Epithelial cell of esophagus (primary cell): Measurements from ENCODE around the gene HTT.

Source experiments
- DNase-seq: peaks from one replicate; pipeline ENCODE4 v3.0.0; 2010; ENCODE audit warnings: low read depth
- H3K4me3 ChIP-seq: 2 replicates; pipeline ENCODE4 v1.5.1; 2011; ENCODE audit warnings: mild to moderate bottlenecking, low read length, control low read depth
- CTCF ChIP-seq: IDR thresholded peaks from 2 replicates; pipeline ENCODE4 v1.5.1; 2011; ENCODE audit warnings: low read depth, mild to moderate bottlenecking, low read length, control low read depth, inconsistent platforms; ENCODE audit not compliant: insufficient read depth; ENCODE audit errors: missing control alignments

Gene HTT

GRCh38 chr4:3034231-3034630 is 40.2 kb upstream of the HTT start:
- DNase-seq: no peak
- no peak for TF ChIP-seq CTCF

DNA sequence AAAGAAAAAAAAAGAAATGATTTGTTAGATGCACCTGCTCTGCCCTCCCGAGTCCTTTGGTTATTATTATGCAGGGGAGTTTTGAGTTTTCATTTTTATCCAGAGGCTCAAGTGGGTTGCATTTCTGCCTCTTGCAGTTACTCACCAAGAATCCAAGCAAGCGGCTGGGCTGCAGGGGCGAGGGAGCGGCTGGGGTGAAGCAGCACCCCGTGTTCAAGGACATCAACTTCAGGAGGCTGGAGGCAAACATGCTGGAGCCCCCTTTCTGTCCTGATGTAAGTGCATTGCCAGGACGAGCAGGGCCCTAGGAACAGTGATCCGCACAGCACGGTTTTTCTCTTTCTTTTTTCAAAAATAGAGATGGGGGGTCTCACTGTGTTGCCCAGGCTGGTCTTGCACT is 39.2 kb upstream of the HTT start:
- no peak for DNase-seq
- no peak for TF ChIP-seq CTCF
- H3K4me3 ChIP-seq: no peak overlapping the region

More at GRCh38 chr4:3034231-3034630, 40.2 kb upstream of the HTT start:
- no peak overlapping the region for H3K4me3 ChIP-seq

- no peak for DNase-seq
- H3K4me3 ChIP-seq: no peak overlapping the region
- TF ChIP-seq CTCF: no peak
Observed at GRCh38 chr4:3035674-3036073, 38.8 kb upstream of the HTT start.

- TF ChIP-seq CTCF: no peak
Observed at GRCh38 chr4:3036131-3036952, 38.1 kb upstream of the HTT start.

DNA sequence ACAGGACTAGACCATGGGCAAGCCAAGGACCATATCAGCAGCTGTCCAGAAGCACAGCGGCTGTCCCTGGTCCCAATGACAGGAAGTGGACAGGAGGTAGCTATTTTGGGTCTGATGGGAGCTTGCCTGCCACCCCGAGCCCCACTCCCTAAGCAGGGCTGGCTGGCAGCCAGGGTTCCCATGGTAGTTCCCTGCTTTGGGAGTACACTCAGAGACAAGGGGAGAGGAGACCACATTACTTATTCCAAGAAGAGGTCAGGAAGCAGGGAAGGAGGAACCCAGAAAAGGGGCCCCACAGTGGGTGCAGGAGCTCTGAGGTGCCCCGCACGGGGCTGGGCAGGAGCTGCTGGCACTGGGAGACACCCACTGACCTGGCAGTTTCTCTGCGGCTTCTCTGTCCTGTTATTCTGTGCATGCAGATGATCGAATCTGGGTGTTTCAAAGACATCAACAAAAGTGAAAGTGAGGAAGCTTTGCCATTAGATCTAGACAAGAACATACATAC is 36.5 kb upstream of the HTT start:
- DNase-seq: no peak
- TF ChIP-seq CTCF: no peak
- no peak overlapping the region for H3K4me3 ChIP-seq

More at GRCh38 chr4:3036131-3036952, 38.1 kb upstream of the HTT start:
- H3K4me3 ChIP-seq: no peak overlapping the region
- no peak for DNase-seq

DNA sequence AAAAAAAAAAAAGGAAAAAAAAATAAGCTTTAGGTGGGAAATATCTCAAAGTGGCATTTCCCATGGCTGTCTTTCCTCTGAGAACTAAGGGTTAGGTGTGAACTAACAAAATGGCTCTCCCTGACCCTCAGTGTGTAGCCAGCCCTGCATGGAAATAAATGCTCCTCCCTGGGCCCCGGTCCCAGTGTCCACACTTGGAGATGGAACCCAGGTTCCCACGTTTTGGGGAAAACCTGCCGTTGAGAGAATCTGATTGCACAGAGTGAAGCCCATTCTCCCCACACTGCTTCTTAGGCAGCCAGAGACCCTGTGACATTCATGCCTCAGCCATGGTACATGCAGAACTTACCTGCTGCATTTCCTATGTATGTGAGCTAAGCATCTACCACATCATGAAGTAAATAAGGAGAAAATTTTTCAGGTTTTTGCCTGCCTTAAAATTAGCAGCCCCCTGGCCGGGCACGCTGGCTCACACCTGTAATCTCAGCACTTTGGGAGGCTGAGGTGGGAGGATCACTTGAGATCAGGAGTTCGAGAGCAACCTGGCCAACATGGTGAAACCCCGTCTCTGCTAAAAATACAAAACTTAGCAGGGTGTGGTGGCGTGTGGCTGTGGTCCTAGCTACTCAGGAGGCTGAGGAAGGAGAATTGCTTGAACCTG is 34.6 kb upstream of the HTT start:
- DNase-seq: no peak
- TF ChIP-seq CTCF: no peak

More for the DNA sequence above, 34.6 kb upstream of the HTT start:
- no peak overlapping the region for H3K4me3 ChIP-seq
